Dedifferentiated amniotic fluid mesenchymal stem cell (primary cell): Measurements from ENCODE around the gene EML6.

Experiments
- DNase-seq: peaks from one replicate; pipeline ENCODE4 v3.0.0-alpha.2; 2016; ENCODE audit errors: extremely low spot score

Gene EML6

DNA sequence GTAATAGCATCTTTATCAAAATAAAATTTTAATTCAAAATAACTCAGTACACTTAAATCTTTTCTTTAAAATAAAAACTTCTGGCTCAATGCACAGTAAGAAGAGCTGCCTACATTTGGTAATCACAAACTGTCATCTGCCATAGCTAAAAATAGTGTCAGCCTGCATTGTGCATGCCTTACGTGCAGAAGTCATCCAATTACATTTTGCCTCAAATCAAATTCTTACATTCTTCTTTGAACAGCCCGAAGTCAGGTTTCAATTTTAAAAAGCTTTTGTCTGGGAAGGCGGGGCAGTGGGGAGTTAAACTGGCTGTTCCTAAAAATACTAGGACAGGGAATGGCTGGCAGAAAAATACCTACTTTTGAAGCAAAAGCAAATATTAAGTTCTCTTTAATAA lies 275.7 kb downstream of the EML6 start:
- DNase-seq, result peak; percentile 91

DNA sequence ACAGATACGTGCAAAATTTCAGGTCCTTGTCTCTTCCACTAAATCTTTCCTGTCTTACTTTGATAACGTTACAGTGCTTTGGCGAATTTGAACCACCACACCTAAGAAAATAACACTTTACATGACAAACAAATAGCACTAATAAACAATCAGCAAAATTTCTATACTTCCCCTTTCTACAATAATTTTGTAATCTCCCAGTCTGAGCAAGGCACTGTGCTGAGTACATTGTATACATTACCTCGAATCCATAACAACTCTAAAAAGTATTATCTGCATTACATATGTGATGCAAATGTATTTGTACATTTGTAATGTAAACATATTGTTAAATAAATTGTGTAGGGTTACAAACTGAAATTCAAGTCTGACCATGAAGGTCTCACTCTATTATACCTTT lies 276.9 kb downstream of the EML6 start:
- DNase-seq, result no peak

DNA sequence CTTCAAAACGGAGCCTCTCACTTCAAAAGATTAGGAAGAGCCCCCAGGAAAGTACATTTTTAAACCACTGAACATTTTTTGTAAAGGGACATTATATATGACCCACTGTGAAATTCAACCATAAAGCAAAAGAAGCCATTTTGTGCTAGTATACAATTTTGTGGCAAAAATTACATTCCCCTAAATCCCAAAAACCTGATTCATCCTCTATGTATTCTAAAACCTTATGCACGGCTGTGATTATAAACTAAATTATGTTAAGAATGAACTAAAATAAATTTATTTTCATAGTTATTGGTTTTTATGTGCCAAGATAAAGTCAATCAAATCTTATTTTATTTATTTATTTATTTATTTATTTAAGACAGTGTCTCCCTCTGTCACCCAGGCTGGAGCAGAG lies 278.3 kb downstream of the EML6 start:
- DNase-seq, result no peak

DNA sequence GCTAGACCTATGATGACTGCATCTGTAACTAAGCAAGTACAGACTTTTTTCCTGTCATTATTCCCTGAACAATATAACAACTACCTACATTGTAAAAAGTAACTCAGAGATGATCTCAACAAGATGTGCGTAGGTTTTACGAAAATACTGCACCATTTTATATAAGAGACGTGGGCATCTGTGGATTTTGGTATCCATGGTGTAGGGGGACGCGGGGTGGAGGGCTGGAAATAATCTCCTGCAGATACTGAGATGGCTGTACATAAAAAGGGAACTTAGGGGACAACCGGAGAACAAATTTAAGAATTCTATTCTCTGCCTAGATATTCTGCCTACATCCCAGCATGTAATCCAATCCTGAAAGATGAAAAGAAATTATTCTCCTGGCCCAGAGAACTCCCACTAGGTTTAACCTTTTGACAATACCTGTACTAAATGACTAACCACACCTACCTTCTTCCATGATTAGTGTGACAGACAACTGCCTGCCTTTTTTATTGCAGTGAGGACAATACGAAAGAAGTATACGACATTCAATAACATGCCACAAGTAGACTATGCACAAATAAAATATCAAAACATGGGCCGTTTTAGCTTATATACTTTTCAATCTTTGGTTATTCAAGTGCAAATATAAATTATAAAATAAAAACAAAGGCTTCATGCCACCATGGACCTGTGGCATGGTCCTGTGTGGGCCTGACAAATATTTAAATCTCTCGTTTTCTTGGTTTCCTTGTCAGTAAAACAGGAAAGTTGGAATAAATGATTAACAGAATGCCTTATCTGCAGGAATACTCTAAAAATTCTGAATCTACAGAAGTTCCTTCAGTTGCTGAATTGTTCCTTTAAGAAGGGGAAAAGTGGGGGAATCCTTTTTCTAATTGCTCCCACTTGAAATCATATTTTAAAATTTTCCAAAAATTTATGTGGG lies 280.5 kb downstream of the EML6 start:
- no peak for DNase-seq

DNA sequence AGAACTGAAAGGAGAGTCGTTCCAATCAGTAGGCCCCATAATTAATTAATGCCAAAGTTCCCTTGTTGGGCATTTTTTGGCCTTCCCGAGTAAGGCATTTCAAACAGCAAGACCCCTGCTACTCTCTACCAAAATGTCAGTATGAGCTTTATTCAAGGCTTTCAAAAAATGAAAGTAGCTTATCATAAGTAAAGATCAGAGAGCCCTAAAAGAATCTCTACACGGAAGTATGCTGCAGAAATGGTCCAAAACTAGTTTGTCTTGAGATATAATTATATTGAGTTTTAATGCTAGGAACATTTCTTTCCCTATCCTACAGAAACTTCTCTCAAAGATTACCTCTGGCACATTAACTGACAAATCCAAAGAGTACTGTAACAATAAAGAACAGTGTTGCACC lies 282.8 kb downstream of the EML6 start:
- no peak for DNase-seq

DNA sequence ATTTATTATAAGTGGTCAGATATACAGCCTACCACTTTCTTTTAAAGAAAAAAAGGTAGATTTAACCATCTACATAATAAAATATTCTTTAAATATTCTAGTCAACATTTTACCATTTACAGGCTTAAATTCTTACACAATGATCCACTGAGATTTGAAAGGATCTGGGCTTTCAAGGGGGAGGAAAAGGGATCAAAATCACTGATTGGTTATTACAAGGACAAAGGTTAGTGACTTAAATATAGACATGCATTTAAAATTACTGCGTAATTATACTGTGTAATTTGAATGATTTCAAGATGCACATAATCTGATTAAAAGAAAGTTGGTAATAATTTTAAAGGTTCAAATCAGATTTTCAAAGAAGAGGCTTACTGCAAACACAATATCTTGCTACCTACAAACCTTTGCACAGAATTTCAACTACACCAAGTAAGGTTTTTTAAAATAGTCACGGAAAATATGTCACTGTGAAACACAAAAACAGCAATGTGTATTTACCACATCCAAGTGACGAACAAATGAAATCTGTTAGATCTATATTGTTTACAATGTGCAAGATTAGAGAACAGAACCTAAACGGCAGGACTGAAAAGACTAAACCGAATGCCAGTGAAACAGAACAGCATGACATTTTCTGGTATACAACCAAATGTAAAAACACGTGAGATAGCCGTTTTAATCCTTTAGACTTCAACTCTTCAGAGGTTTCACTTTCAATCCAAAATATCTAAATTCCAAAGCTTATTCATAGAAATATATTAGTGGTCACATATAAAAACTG lies 286.0 kb downstream of the EML6 start:
- DNase-seq, result no peak

DNA sequence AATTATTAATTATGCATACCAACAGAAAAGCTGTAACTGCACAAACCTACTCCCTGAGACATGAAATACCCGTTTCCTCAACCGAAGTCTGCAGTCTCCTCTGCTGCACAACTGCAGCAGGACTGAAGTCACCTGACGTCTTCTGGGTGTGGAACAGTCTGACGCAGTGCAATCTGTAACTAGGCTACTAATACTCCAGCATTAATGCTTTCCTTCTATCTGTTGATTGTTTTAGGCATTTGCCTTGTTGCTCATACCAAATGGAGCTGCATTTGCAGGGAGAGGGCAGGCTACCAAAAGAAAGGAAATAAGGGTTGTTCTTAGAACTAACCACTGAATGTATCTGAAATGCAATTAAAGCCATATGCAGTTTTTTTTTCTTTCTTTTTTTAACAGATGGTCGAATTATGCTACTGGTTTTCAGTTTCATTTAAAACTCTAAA lies 286.7 kb downstream of the EML6 start:
- no peak for DNase-seq

DNA sequence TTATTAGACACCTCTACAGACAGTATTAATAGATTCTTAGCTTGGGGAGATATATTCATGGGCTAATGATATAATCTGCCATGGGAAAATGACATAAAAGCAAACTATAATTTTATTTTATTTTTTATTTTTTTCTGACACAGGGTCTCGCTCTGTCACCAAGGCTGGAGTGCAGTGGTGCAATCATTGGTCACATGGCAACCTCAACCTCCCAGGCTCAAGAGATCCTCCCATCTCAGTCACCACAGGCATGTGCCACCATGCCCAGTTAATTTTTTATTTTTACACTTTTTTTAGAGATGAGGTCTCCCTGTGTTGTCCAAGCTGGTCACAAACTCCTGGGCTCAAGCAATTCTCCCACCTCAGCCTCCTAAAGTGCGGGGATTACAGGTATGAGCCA lies 287.5 kb downstream of the EML6 start:
- no peak for DNase-seq

DNA sequence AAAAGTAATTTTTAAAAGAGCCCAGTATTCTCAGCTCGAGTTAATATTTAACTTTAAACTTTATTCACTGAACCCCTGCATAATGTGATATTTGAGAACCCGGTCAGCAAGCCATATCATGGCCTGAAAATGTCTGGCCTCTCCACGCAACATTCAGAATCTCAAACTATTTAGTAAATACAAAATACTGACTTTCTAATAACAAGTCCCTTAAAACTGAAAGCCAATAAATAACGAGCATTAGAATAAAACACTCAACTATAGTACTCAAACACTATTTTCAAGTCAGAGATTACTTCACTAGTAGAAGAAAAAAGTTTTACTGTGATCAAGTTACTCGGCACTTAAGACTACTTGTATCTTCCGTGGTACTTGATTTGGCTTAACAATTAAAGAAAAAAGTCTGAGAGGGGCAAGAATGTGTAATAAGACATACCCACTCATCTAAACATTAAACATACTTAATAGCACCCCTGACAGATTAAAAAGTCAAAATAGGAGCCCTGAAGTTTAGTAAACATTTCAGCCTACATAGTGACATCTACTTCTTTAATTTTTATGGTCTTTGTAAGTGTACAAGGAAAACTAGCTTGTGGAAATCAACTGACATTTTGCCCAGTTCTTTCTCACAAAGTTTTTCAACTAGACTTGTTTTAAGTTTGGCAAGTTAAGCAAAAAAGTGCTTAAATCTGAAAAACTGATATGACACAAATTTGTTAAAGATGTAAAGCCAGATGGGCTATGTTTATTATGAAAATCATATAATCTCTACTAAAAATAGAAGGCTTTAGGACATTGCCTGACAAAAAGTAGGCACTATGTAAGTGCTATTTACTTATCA lies 288.6 kb downstream of the EML6 start:
- DNase-seq, result no peak

DNA sequence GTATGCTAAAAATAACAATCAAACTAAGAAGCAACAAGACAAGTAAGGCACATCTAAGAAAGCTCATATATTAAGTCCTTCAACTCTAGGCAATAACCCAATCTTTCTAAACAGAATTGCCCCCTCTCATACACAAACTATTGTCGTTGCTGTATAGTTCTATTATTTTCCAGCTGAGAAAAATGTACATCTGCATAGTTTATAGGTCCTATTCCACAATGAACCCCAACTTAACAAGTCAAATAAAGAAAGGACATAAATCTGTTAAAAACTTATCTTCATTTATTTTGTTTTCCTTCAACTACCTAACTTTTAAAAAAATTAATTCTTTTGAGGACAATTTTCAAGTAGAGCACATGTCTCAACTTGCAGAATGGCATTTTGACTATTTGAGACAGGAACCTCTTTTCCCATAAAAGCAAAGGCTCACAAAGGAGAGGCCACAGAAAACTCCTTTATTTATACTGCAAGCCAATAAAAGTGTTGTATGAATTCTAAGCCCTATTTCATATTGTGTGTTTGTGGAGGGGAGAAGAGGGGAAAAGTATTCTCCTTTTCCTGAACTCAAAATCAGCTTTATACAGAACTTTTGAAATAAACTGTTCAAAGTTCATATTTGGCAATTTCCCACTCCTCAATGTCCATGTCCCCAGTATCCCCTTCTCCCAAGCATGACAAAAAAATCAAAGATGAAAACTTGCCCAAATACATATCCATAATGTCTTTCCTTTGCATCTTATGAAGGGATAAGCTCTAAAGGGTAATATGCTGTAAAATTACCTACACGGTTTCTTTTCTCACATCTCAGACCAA lies 289.4 kb downstream of the EML6 start:
- no peak for DNase-seq

DNA sequence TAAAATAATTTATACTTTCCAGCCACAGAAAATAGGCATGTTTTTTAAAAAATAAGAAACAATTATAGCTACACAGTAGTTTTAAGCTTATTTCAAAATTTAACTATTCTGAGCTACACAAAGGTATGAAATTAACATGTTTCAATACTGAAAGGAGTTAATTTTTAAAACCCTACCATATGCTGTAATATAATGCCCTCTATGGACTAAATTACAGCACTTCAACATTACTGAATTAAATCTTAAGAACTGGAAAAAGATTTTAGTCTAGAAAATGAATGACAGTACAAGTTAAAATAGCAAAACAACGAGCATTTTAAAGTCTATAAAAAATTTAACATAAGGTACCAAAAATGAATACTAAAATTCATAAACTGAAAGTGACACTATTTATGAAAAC lies 290.5 kb downstream of the EML6 start:
- no peak for DNase-seq

DNA sequence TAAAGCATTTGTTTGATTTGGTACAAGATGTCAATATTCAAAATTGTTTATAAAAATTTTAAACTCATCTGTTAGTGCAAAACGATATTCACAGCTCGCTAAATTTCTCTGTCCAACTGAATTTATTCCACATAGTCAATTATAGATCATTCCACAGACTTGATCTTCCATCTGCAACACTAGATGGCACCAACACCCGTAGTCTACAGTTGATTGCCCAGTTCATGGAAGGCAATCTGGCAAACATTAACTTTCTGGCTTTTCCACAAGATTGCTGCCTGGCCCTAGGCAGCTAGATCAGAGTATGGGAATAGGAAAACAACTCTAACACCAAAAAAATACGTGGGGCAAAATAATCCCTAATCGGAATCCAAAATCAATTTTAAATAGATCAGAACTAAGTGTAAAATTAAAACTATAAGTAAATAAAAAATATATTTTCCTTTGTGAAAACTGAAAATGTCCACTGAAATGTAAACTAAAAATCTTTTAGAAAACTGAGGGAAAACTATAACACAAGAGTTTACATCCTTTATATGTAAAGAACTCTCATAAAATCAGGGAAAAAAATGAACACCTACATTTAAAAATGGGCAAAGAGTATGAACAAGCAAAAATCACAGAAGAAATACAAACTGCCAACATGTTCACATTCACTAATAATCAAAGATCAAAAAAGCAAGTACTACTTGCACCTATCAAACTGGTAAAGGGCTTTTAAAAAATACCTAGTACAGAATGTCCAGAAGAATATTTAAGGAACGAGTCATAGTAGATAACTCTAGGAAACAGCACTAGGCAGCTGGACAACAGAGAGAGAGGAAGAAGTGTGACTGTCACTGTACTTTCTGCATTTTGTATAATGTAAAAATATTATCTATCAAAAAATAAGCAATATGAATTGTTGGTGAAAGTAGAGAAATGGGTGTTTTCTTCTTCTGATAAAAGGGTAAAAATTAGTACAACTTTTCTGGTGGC lies 291.8 kb downstream of the EML6 start:
- DNase-seq, result peak; percentile 87

DNA sequence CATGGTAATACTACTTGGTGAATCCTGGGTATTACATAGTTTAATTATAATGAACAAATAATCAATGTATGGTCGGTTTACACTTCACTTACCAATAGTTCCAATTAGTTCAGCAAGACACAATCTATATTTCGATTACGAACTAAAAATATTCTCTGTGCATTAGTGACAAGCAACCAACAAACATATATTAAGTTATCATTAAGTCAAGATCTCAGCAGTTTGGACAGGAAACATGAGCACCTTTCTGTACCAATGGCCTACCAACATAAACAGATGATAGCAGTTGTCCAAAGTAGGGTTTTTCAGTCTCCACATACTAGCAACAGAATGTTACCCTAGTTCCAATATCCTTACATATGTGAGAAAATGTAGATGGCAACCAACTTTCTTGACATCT lies 294.0 kb downstream of the EML6 start:
- no peak for DNase-seq

DNA sequence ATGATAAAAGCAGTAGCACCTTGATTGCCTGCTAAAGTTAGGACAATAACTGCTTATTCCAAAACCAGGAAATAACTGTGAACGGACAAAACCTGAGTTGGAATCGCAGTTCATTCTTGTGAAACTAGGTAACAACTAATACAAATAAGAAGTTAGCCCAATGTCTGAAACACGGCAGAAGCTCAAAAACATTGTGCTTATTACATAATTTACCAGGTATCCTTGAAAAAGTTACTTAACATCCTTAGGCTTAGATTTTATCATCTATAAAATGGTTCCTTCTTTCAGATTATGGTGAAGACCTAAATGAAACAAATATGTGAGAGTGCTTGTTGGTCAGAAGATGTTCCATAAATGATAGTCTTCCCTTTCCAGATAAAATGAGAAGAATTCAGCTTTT lies 294.4 kb downstream of the EML6 start:
- DNase-seq, result no peak

DNA sequence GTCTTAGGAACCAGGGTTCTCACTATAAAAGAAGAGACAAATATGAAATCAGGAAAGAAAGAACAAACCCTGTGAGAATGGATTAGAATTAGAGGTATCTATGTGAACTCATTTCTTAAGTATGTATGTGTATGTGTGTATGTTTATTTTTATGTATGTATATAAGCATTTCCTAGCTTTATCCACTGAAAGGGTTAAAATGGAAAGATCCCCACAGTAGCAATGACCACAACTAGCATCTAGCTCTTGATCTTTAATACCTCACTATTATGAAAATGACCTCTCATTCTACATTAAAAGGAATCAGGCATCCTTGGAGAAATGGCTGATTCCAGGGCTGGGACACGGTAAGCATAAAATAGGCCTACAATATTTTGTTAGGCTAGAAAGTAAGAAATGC lies 295.2 kb downstream of the EML6 start:
- DNase-seq, result no peak

DNA sequence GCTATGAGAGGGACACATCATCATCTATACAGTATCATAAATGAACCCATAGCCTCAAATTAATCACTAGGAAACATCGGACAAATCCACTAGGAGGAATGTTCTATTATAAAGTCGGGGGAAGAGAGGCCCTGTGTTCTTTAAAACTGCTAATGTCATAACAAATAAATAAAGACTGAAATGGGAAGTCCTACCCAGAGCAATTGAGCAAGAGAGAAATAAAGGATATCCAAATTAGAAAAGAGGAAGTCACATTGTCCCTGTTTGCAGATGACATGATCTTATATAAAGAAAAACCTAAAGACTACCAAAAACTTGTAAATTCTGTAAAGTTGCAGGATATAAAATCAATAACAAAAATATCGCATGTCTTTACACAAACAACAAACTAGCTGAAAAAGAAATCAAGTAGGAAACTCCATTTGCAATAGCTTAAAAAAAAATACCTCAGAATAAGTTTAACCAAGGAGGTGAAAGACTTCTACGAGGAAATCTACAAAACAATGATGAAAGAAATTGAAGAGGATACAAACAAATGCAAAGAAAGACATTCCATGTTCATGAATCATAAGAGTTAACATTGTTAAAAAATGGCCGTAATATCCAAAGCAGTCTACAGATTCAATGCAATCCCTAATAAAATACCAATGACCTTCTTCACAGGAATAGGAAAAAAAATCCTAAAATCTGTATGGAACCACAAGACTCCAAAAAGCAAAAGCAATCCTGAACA lies 296.2 kb downstream of the EML6 start:
- no peak for DNase-seq
